Liver (tissue), 3 donors: ENCODE data around the gene B3GALNT2.

ENCODE experiments used
- FOXA1 ChIP-seq: IDR thresholded peaks from 2 replicates; pipeline ENCODE4 v1.6.1; 2016; ENCODE audit warnings: antibody characterized with exemption
- GABPA ChIP-seq, 2 donors: IDR thresholded peaks in 1 of 2; conservative IDR thresholded peaks in 1 of 2; 2 replicates each; pipeline ENCODE4 v1.6.1; 2016; ENCODE audit warnings: antibody characterized with exemption in 2 of 2, mild to moderate bottlenecking in 1 of 2, moderate library complexity in 1 of 2
- JUND ChIP-seq, 2 donors: IDR thresholded peaks; 2 replicates each; pipeline ENCODE4 v1.6.1; 2016; ENCODE audit warnings: antibody characterized with exemption in 2 of 2
- NR2F2 ChIP-seq: IDR thresholded peaks from 2 replicates; pipeline ENCODE4 v1.6.1; 2016; ENCODE audit warnings: antibody characterized with exemption
- RAD21 ChIP-seq, 2 donors: IDR thresholded peaks; 2 replicates each; pipeline ENCODE4 v1.6.1; 2016; ENCODE audit warnings: antibody characterized with exemption in 2 of 2, mild to moderate bottlenecking in 2 of 2
- RXRA ChIP-seq, 2 donors: IDR thresholded peaks; 2 replicates each; pipeline ENCODE4 v1.6.1; 2017 to 2018; ENCODE audit warnings: antibody characterized with exemption in 2 of 2, mild to moderate bottlenecking in 1 of 2
- SP1 ChIP-seq: IDR thresholded peaks from 2 replicates; pipeline ENCODE4 v1.6.1; 2018; ENCODE audit warnings: antibody characterized with exemption, mild to moderate bottlenecking
- TAF1 ChIP-seq: conservative IDR thresholded peaks from 2 replicates; pipeline ENCODE4 v1.6.1; 2016; ENCODE audit warnings: antibody characterized with exemption, mild to moderate bottlenecking
- YY1 ChIP-seq: IDR thresholded peaks from 2 replicates; pipeline ENCODE4 v1.6.1; 2016; ENCODE audit warnings: antibody characterized with exemption, mild to moderate bottlenecking
- TF ChIP-seq, protein P1 (sequence below): fragments of 150-350 bp; IDR thresholded peaks from 2 replicates; pipeline ENCODE4 v1.5.1; 2017; ENCODE audit warnings: improper control_type of control experiment, low read depth, low read length; ENCODE audit not compliant: missing input control
- TF ChIP-seq, protein P2 (sequence below): IDR thresholded peaks from 2 replicates; pipeline ENCODE4 v1.6.1; 2016; ENCODE audit warnings: antibody characterized with exemption, mild to moderate bottlenecking
- TF ChIP-seq, protein P3 (sequence below): IDR thresholded peaks from 2 replicates; pipeline ENCODE4 v1.6.1; 2016; ENCODE audit warnings: antibody characterized with exemption
- TF ChIP-seq, protein P4 (sequence below): IDR thresholded peaks from 2 replicates; pipeline ENCODE4 v1.6.1; 2016; ENCODE audit warnings: antibody characterized with exemption
- TF ChIP-seq, protein P5 (sequence below): IDR thresholded peaks from 2 replicates; pipeline ENCODE4 v1.6.1; 2016; ENCODE audit warnings: antibody characterized with exemption
- donor health status: healthy.
- donor health status: healthy.

DNA sequence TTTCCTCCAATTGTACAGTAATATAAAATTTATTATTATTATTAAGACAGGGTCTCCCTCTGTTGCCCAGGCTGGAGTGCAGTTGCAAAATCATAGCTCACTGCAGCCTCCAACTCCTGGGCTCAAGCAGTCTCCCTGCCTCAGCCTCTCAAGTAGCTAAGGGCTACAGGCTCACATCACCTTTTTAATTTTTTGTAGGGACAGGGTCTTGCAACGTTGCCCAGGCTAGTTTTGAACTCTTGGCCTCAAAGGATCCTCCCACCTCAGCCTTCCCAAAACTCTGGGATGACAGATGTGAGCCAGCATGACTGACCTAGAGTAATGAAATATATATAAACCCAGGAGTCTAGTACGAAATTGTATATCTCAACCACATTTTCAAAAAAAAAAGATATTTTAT lies 49.2 kb downstream of the B3GALNT2 start:
- TF ChIP-seq SP1 (no peak), NR2F2 (no peak), RXRA (IDR thresholded peaks at IDR 0.05) (no peak), GABPA (IDR thresholded peaks at IDR 0.05 in 1 of 2, conservative IDR thresholded peaks at IDR 0.05 in 1 of 2) (no peak), JUND (IDR thresholded peaks at IDR 0.05) (no peak), RAD21 (IDR thresholded peaks at IDR 0.05) (no peak), TAF1 (no peak), YY1 (no peak), FOXA1 (no peak)
- TF ChIP-seq, protein P1, sequence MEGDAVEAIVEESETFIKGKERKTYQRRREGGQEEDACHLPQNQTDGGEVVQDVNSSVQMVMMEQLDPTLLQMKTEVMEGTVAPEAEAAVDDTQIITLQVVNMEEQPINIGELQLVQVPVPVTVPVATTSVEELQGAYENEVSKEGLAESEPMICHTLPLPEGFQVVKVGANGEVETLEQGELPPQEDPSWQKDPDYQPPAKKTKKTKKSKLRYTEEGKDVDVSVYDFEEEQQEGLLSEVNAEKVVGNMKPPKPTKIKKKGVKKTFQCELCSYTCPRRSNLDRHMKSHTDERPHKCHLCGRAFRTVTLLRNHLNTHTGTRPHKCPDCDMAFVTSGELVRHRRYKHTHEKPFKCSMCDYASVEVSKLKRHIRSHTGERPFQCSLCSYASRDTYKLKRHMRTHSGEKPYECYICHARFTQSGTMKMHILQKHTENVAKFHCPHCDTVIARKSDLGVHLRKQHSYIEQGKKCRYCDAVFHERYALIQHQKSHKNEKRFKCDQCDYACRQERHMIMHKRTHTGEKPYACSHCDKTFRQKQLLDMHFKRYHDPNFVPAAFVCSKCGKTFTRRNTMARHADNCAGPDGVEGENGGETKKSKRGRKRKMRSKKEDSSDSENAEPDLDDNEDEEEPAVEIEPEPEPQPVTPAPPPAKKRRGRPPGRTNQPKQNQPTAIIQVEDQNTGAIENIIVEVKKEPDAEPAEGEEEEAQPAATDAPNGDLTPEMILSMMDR = no peak
- TF ChIP-seq, protein P2, sequence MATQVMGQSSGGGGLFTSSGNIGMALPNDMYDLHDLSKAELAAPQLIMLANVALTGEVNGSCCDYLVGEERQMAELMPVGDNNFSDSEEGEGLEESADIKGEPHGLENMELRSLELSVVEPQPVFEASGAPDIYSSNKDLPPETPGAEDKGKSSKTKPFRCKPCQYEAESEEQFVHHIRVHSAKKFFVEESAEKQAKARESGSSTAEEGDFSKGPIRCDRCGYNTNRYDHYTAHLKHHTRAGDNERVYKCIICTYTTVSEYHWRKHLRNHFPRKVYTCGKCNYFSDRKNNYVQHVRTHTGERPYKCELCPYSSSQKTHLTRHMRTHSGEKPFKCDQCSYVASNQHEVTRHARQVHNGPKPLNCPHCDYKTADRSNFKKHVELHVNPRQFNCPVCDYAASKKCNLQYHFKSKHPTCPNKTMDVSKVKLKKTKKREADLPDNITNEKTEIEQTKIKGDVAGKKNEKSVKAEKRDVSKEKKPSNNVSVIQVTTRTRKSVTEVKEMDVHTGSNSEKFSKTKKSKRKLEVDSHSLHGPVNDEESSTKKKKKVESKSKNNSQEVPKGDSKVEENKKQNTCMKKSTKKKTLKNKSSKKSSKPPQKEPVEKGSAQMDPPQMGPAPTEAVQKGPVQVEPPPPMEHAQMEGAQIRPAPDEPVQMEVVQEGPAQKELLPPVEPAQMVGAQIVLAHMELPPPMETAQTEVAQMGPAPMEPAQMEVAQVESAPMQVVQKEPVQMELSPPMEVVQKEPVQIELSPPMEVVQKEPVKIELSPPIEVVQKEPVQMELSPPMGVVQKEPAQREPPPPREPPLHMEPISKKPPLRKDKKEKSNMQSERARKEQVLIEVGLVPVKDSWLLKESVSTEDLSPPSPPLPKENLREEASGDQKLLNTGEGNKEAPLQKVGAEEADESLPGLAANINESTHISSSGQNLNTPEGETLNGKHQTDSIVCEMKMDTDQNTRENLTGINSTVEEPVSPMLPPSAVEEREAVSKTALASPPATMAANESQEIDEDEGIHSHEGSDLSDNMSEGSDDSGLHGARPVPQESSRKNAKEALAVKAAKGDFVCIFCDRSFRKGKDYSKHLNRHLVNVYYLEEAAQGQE = no peak
- TF ChIP-seq, protein P3, sequence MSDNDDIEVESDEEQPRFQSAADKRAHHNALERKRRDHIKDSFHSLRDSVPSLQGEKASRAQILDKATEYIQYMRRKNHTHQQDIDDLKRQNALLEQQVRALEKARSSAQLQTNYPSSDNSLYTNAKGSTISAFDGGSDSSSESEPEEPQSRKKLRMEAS = no peak
- TF ChIP-seq, protein P4, sequence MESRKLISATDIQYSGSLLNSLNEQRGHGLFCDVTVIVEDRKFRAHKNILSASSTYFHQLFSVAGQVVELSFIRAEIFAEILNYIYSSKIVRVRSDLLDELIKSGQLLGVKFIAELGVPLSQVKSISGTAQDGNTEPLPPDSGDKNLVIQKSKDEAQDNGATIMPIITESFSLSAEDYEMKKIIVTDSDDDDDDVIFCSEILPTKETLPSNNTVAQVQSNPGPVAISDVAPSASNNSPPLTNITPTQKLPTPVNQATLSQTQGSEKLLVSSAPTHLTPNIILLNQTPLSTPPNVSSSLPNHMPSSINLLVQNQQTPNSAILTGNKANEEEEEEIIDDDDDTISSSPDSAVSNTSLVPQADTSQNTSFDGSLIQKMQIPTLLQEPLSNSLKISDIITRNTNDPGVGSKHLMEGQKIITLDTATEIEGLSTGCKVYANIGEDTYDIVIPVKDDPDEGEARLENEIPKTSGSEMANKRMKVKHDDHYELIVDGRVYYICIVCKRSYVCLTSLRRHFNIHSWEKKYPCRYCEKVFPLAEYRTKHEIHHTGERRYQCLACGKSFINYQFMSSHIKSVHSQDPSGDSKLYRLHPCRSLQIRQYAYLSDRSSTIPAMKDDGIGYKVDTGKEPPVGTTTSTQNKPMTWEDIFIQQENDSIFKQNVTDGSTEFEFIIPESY = no peak
- TF ChIP-seq, protein P5, sequence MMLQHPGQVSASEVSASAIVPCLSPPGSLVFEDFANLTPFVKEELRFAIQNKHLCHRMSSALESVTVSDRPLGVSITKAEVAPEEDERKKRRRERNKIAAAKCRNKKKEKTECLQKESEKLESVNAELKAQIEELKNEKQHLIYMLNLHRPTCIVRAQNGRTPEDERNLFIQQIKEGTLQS = no peak
